ENCODE data around the gene MDFIC2. TPM values are rescaled to one million over a fixed set of nuclear protein-coding genes. Genes with fewer than 3 reads are reported as not detected.

MDFIC2 gene
- total RNA-seq, 1 experiment from 2014 or later = not detected

DNA sequence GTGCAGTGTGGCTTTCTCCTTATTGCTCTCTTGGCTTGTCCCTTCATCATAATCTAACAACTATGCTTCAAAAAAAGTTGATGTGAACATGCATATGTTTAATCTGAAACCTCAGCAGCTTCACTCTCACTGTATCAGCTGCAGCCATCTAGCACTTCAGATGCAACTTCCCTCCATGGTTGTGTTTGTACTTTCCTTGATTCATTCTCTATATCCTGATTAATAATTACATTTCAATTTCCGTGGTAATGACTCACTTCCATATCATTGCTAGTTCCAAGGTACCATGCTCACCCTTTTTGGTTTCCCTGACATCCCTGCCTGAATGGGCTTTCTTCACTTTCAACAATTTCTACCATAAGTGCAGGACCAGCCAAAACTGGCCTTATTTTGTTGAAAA, 51.2 kb downstream of the MDFIC2 start:
- TF ChIP-seq, protein P1, sequence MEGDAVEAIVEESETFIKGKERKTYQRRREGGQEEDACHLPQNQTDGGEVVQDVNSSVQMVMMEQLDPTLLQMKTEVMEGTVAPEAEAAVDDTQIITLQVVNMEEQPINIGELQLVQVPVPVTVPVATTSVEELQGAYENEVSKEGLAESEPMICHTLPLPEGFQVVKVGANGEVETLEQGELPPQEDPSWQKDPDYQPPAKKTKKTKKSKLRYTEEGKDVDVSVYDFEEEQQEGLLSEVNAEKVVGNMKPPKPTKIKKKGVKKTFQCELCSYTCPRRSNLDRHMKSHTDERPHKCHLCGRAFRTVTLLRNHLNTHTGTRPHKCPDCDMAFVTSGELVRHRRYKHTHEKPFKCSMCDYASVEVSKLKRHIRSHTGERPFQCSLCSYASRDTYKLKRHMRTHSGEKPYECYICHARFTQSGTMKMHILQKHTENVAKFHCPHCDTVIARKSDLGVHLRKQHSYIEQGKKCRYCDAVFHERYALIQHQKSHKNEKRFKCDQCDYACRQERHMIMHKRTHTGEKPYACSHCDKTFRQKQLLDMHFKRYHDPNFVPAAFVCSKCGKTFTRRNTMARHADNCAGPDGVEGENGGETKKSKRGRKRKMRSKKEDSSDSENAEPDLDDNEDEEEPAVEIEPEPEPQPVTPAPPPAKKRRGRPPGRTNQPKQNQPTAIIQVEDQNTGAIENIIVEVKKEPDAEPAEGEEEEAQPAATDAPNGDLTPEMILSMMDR (IDR thresholded peaks at IDR 0.05; ENCODE audit: unreplicated experiment) = no peak
- no TSS peak for BruUV-seq (replicated peaks)
- no peak overlapping the region for H3K4me3 Mint-ChIP-seq (ENCODE audit: low read depth, unreplicated experiment)
- intact Hi-C loops (cut with micrococcal nuclease; ENCODE audit: unreplicated experiment) = loop anchor here (5.0 kb wide), 1 partner anchor 124 kb away; no protein-coding TSS in a partner anchor
- H3K4me1 Mint-ChIP-seq (ENCODE audit: low read depth, unreplicated experiment) = peaks cover 60% of the 10 kb centered on the region
- no peaks in the 10 kb centered on the region for H3K27me3 Mint-ChIP-seq (ENCODE audit: unreplicated experiment)
- peaks cover 10% of the 10 kb centered on the region for H3K36me3 Mint-ChIP-seq (ENCODE audit: insufficient read depth, unreplicated experiment)
- H3K27ac Mint-ChIP-seq (ENCODE audit: unreplicated experiment) = peak overlapping the region; percentile 40
- no peak for DNase-seq
- H3K9me3 Mint-ChIP-seq (ENCODE audit: low read depth, unreplicated experiment) = peaks cover 7% of the 10 kb centered on the region
- CTCF ChIA-PET = no interaction called here

- no peak overlapping the region for H3K27ac Mint-ChIP-seq (ENCODE audit: unreplicated experiment)
- CTCF ChIA-PET = no interaction called here
- intact Hi-C loops (cut with micrococcal nuclease; ENCODE audit: unreplicated experiment) = no loop called here
- no peak overlapping the region for H3K4me3 Mint-ChIP-seq (ENCODE audit: low read depth, unreplicated experiment)
- H3K9me3 Mint-ChIP-seq (ENCODE audit: low read depth, unreplicated experiment) = peaks cover 7% of the 10 kb centered on the region
- no peaks in the 10 kb centered on the region for H3K36me3 Mint-ChIP-seq (ENCODE audit: insufficient read depth, unreplicated experiment)
- no TSS peak for BruUV-seq (replicated peaks)
- no peak for DNase-seq
- peaks cover 37% of the 10 kb centered on the region for H3K4me1 Mint-ChIP-seq (ENCODE audit: low read depth, unreplicated experiment)
- TF ChIP-seq, protein P1 (IDR thresholded peaks at IDR 0.05; ENCODE audit: unreplicated experiment) = no peak
- no peaks in the 10 kb centered on the region for H3K27me3 Mint-ChIP-seq (ENCODE audit: unreplicated experiment)
Observed at GRCh38 chr3:70256566-70256965, 55.9 kb downstream of the MDFIC2 start.

- H3K27ac Mint-ChIP-seq (ENCODE audit: unreplicated experiment) = no peak overlapping the region
- CTCF ChIA-PET = no interaction called here
Observed at GRCh38 chr3:70250492-70250891, 61.9 kb downstream of the MDFIC2 start.

GRCh38 chr3:70249509-70250160, 62.8 kb downstream of the MDFIC2 start:
- CTCF ChIA-PET = no interaction called here
- intact Hi-C loops (cut with micrococcal nuclease; ENCODE audit: unreplicated experiment) = no loop called here
- no peaks in the 10 kb centered on the region for H3K27me3 Mint-ChIP-seq (ENCODE audit: unreplicated experiment)
- H3K36me3 Mint-ChIP-seq (ENCODE audit: insufficient read depth, unreplicated experiment) = no peaks in the 10 kb centered on the region
- peaks cover 40% of the 10 kb centered on the region for H3K4me1 Mint-ChIP-seq (ENCODE audit: low read depth, unreplicated experiment)
- no peaks in the 10 kb centered on the region for H3K9me3 Mint-ChIP-seq (ENCODE audit: low read depth, unreplicated experiment)
- no peak overlapping the region for H3K27ac Mint-ChIP-seq (ENCODE audit: unreplicated experiment)
- TF ChIP-seq, protein P1 (IDR thresholded peaks at IDR 0.05; ENCODE audit: unreplicated experiment) = no peak
- H3K4me3 Mint-ChIP-seq (ENCODE audit: low read depth, unreplicated experiment) = no peak overlapping the region
- BruUV-seq (replicated peaks) = no TSS peak
- no peak for DNase-seq

More at GRCh38 chr3:70250492-70250891, 61.9 kb downstream of the MDFIC2 start:
- intact Hi-C loops (cut with micrococcal nuclease; ENCODE audit: unreplicated experiment) = no loop called here
- TF ChIP-seq, protein P1 (IDR thresholded peaks at IDR 0.05; ENCODE audit: unreplicated experiment) = no peak
- no TSS peak for BruUV-seq (replicated peaks)
- no peaks in the 10 kb centered on the region for H3K9me3 Mint-ChIP-seq (ENCODE audit: low read depth, unreplicated experiment)
- H3K36me3 Mint-ChIP-seq (ENCODE audit: insufficient read depth, unreplicated experiment) = no peaks in the 10 kb centered on the region
- no peak overlapping the region for H3K4me3 Mint-ChIP-seq (ENCODE audit: low read depth, unreplicated experiment)
- no peak for DNase-seq
- peaks cover 40% of the 10 kb centered on the region for H3K4me1 Mint-ChIP-seq (ENCODE audit: low read depth, unreplicated experiment)
- H3K27me3 Mint-ChIP-seq (ENCODE audit: unreplicated experiment) = no peaks in the 10 kb centered on the region
